Measurements from ENCODE around the gene FEN1. TPM values are rescaled to one million over a fixed set of nuclear protein-coding genes. Genes with fewer than 3 reads are reported as not detected.

FEN1 gene
- total RNA-seq, 1 experiment from 2014 or later = 89.5 TPM

DNA sequence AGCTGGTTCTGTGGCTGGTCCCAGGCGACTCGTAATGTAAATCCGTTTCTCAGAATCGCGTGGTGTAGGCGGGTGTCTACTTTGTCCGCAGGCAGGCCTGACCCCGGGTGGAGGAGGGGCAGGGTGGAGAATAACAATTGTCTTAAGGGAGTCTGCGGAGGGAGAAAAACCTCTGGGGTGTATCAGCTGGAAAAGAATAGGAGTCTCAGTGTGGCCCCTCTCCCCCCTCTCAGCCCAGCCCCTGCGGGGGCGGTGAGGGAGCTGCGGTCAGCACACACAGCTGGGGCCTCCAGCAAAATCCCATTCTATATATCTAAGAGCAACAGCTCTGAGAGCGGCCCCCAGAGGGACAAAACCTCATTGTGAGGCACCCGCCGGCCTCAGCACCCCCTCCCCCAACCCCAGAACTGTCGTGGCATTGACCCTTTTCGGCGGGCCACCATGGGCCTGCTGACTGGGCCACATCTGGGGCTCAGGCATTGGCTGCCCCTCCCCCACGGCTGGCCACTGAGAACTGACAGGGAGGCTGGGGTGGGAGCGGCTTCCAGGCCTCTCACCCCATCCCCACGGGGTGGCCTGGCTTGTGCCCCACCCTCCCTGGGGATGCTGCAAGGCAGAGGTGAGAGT, 43.0 kb upstream of the FEN1 start:
- H4K20me1 ChIP-seq (ENCODE audit: insufficient read depth) = no peaks in the 10 kb centered on the region
- no peaks in the 10 kb centered on the region for H3K9me3 ChIP-seq (ENCODE audit: control insufficient read depth in 1 of 2, insufficient read depth in 1 of 2, low read depth in 1 of 2, low read length in 2 of 2)
- H3K9ac ChIP-seq (ENCODE audit: low read length) = no peak overlapping the region
- DNase-seq (ENCODE audit: low read depth, low spot score) (no peak), ATAC-seq (no peak)
- intact Hi-C loops (cut with micrococcal nuclease) = no loop called here
- no peaks in the 10 kb centered on the region for H3K27me3 ChIP-seq (ENCODE audit: insufficient read depth, low read length)
- CTCF ChIA-PET = interaction anchor here (1.2 to 1.6 kb wide), 3 partner anchors 12 to 358 kb away, joined by 3 to 4 read pairs (median 4); no protein-coding TSS in a partner anchor
- no peaks in the 10 kb centered on the region for H3K36me3 ChIP-seq (ENCODE audit: control insufficient read depth in 1 of 2, insufficient read depth in 2 of 2, low read length in 2 of 2)
- peaks cover 19% of the 10 kb centered on the region; the same call in 1 of the 2 replicates for H3K79me2 ChIP-seq (ENCODE audit: insufficient read depth, low read length)
- no peak overlapping the region for H2AFZ ChIP-seq (ENCODE audit: low read depth, low read length, poor library complexity, severe bottlenecking)
- TF ChIP-seq, protein P1, sequence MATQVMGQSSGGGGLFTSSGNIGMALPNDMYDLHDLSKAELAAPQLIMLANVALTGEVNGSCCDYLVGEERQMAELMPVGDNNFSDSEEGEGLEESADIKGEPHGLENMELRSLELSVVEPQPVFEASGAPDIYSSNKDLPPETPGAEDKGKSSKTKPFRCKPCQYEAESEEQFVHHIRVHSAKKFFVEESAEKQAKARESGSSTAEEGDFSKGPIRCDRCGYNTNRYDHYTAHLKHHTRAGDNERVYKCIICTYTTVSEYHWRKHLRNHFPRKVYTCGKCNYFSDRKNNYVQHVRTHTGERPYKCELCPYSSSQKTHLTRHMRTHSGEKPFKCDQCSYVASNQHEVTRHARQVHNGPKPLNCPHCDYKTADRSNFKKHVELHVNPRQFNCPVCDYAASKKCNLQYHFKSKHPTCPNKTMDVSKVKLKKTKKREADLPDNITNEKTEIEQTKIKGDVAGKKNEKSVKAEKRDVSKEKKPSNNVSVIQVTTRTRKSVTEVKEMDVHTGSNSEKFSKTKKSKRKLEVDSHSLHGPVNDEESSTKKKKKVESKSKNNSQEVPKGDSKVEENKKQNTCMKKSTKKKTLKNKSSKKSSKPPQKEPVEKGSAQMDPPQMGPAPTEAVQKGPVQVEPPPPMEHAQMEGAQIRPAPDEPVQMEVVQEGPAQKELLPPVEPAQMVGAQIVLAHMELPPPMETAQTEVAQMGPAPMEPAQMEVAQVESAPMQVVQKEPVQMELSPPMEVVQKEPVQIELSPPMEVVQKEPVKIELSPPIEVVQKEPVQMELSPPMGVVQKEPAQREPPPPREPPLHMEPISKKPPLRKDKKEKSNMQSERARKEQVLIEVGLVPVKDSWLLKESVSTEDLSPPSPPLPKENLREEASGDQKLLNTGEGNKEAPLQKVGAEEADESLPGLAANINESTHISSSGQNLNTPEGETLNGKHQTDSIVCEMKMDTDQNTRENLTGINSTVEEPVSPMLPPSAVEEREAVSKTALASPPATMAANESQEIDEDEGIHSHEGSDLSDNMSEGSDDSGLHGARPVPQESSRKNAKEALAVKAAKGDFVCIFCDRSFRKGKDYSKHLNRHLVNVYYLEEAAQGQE (IDR thresholded peaks at IDR 0.05; ENCODE audit: low read depth) = no peak
- TF ChIP-seq SIN3A (IDR thresholded peaks at IDR 0.05; ENCODE audit: low read depth) = no peak
- TF ChIP-seq, protein P2, sequence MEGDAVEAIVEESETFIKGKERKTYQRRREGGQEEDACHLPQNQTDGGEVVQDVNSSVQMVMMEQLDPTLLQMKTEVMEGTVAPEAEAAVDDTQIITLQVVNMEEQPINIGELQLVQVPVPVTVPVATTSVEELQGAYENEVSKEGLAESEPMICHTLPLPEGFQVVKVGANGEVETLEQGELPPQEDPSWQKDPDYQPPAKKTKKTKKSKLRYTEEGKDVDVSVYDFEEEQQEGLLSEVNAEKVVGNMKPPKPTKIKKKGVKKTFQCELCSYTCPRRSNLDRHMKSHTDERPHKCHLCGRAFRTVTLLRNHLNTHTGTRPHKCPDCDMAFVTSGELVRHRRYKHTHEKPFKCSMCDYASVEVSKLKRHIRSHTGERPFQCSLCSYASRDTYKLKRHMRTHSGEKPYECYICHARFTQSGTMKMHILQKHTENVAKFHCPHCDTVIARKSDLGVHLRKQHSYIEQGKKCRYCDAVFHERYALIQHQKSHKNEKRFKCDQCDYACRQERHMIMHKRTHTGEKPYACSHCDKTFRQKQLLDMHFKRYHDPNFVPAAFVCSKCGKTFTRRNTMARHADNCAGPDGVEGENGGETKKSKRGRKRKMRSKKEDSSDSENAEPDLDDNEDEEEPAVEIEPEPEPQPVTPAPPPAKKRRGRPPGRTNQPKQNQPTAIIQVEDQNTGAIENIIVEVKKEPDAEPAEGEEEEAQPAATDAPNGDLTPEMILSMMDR (IDR thresholded peaks at IDR 0.05 in 2 of 3, conservative IDR thresholded peaks at IDR 0.05 in 1 of 3; ENCODE audit: borderline replicate concordance in 1 of 3, insufficient read depth in 1 of 3, low read depth in 2 of 3, low read length in 2 of 3) = no peak
- no peak for TF ChIP-seq JUND (IDR thresholded peaks at IDR 0.05)
- no peak for TF ChIP-seq ZFX (IDR thresholded peaks at IDR 0.05)
- TF ChIP-seq SRF (IDR thresholded peaks at IDR 0.05; ENCODE audit: low read depth) = no peak
- TF ChIP-seq TCF7L2 (IDR thresholded peaks at IDR 0.05; ENCODE audit: borderline replicate concordance, extremely low read depth, insufficient read depth, insufficient read length) = no peak
- RAD21 ChIA-PET (ENCODE audit: low non-redundant PET in 1 of 2, low total read pairs in 2 of 2, uncharacterized antibody in 2 of 2, unreplicated experiment in 2 of 2) = no interaction called here
- no peak overlapping the region for H3K4me3 ChIP-seq (replicated peaks in 1 of 2; ENCODE audit: low read depth in 1 of 2, low read length in 2 of 2)
- POLR2A ChIA-PET = no interaction called here
- peaks cover 10 to 44% of the 10 kb centered on the region in 2 experiments; a peak in 3 of 4 replicates for H3K4me1 ChIP-seq (ENCODE audit: control insufficient read depth in 1 of 2, insufficient read depth in 2 of 2, low read length in 2 of 2)
- no TSS peak for BruUV-seq (replicated peaks)
- no peak overlapping the region for H3K4me2 ChIP-seq (ENCODE audit: low read length)
- no peak overlapping the region for H3K27ac ChIP-seq (ENCODE audit: low read depth, low read length)
- H3K9me2 ChIP-seq (ENCODE audit: insufficient read depth) = no peaks in the 10 kb centered on the region

Data from HCT116 (cell line).